Measurements from ENCODE around the gene ESRRA. TPM values are rescaled to one million over a fixed set of nuclear protein-coding genes. Genes with fewer than 3 reads are reported as not detected.

ESRRA gene
- polyA plus RNA-seq (2013, experiment 1 of 2): 5.3 TPM
- polyA plus RNA-seq (2013, experiment 2 of 2): 5.6 TPM

- peak within 1 kb of the TSS; percentile 77 for H2AK5ac ChIP-seq (ENCODE audit: low read depth, low read length)
- peak within 1 kb of the TSS; percentile 97 for H3K9ac ChIP-seq (ENCODE audit: low read depth, low read length, poor library complexity)
- H4K8ac ChIP-seq (ENCODE audit: low read depth, low read length): no peak within 1 kb of the TSS
- peak within 1 kb of the TSS; percentile 84 for H3K27ac ChIP-seq (replicated peaks; ENCODE audit: low read length)
- H3K4me2 ChIP-seq (ENCODE audit: insufficient read depth, low read length, poor library complexity, severe bottlenecking): peak within 1 kb of the TSS; percentile 93
- peaks cover 5 to 25% (median 12%) of the 10 kb centered on the region in 3 experiments for H3K27me3 ChIP-seq (ENCODE audit: control insufficient read depth in 3 of 3, insufficient read depth in 3 of 3, low read depth in 1 of 3, low read length in 3 of 3)
- H3K79me1 ChIP-seq (ENCODE audit: low read depth, low read length): peaks cover 10% of the 10 kb centered on the region
- H3K9me3 ChIP-seq (replicated peaks in 1 of 2; ENCODE audit: control insufficient read depth in 2 of 2, insufficient read depth in 1 of 2, low read depth in 1 of 2, low read length in 2 of 2): no peaks in the 10 kb centered on the region
- peak within 1 kb of the TSS; percentile 71 for H3K14ac ChIP-seq (ENCODE audit: low read length)
- H3K4me3 ChIP-seq (ENCODE audit: low read length in 2 of 2): peak within 1 kb of the TSS; percentile 88 to 92
- peak within 1 kb of the TSS; percentile 42 for H2BK5ac ChIP-seq (ENCODE audit: low read length)
- H3K4ac ChIP-seq (ENCODE audit: low read length): no peak within 1 kb of the TSS
- peak within 1 kb of the TSS; percentile 75 for H2BK12ac ChIP-seq (ENCODE audit: low read length)
- WGBS, 2 donors (ENCODE audit: extremely low coverage in 2 of 2, insufficient read length in 2 of 2, insufficient replicate concordance in 1 of 2): no CpG with 5 or more reads among the region's 81 CpGs
- no peak within 1 kb of the TSS for H4K91ac ChIP-seq (ENCODE audit: low read depth, low read length, poor library complexity)
- DNase-seq (ENCODE audit: low spot score): peak; percentile 99
- H3K23ac ChIP-seq (ENCODE audit: low read depth, low read length, poor library complexity): peak within 1 kb of the TSS; percentile 95
- peak within 1 kb of the TSS; percentile 98 for H3K18ac ChIP-seq (ENCODE audit: low read length)
- H2AFZ ChIP-seq (ENCODE audit: low read length): peak within 1 kb of the TSS; percentile 94
- no peak within 1 kb of the TSS for H2BK120ac ChIP-seq (ENCODE audit: low read depth, low read length)
- H3K36me3 ChIP-seq (replicated peaks in 1 of 2; ENCODE audit: control insufficient read depth in 2 of 2, insufficient read depth in 2 of 2, low read length in 2 of 2): peaks cover 3 to 6% of the 10 kb centered on the region in 2 donors
- peaks cover 12 to 16% of the 10 kb centered on the region in 2 donors for H3K4me1 ChIP-seq (ENCODE audit: control insufficient read depth in 2 of 2, insufficient read depth in 1 of 2, low read depth in 1 of 2, low read length in 2 of 2)
- H2BK15ac ChIP-seq (ENCODE audit: low read length): peak within 1 kb of the TSS; percentile 79
Measured at GRCh38 chr11:64305075-64305690, at the start of gene ESRRA. Gene ESRRA (plus strand): TSS chr11:64305524. CDS start chr11:64307180, 1,656 bp downstream.

- peak overlapping the region; percentile 1 for H2BK5ac ChIP-seq (ENCODE audit: low read length)
- H3K36me3 ChIP-seq (replicated peaks in 1 of 2; ENCODE audit: control insufficient read depth in 2 of 2, insufficient read depth in 2 of 2, low read length in 2 of 2): peaks cover 31 to 63% of the 10 kb centered on the region in 2 donors
- H3K14ac ChIP-seq (ENCODE audit: low read length): no peak overlapping the region
- no peak overlapping the region for H2BK12ac ChIP-seq (ENCODE audit: low read length)
- peak overlapping the region in 1 of 2 donors; percentile 53 for H3K4me3 ChIP-seq (ENCODE audit: low read length in 2 of 2)
- no peak overlapping the region for H2BK15ac ChIP-seq (ENCODE audit: low read length)
- no peak overlapping the region for H4K8ac ChIP-seq (ENCODE audit: low read depth, low read length)
- H3K27me3 ChIP-seq (ENCODE audit: control insufficient read depth in 3 of 3, insufficient read depth in 3 of 3, low read depth in 1 of 3, low read length in 3 of 3): no peaks in the 10 kb centered on the region
- no peak overlapping the region for H4K91ac ChIP-seq (ENCODE audit: low read depth, low read length, poor library complexity)
- no peak overlapping the region for H3K9ac ChIP-seq (ENCODE audit: low read depth, low read length, poor library complexity)
- H2AK5ac ChIP-seq (ENCODE audit: low read depth, low read length): no peak overlapping the region
- no peaks in the 10 kb centered on the region for H3K9me3 ChIP-seq (replicated peaks in 1 of 2; ENCODE audit: control insufficient read depth in 2 of 2, insufficient read depth in 1 of 2, low read depth in 1 of 2, low read length in 2 of 2)
- H2BK120ac ChIP-seq (ENCODE audit: low read depth, low read length): no peak overlapping the region
- peak overlapping the region; percentile 93 for H3K23ac ChIP-seq (ENCODE audit: low read depth, low read length, poor library complexity)
- no peak overlapping the region for H3K4ac ChIP-seq (ENCODE audit: low read length)
- H3K79me1 ChIP-seq (ENCODE audit: low read depth, low read length): peaks cover 2% of the 10 kb centered on the region
- H2AFZ ChIP-seq (ENCODE audit: low read length): no peak overlapping the region
- no CpG with 5 or more reads among the region's 15 CpGs for WGBS, 2 donors (ENCODE audit: extremely low coverage in 2 of 2, insufficient read length in 2 of 2, insufficient replicate concordance in 1 of 2)
- H3K18ac ChIP-seq (ENCODE audit: low read length): no peak overlapping the region
- DNase-seq (ENCODE audit: low spot score): no peak
- H3K4me2 ChIP-seq (ENCODE audit: insufficient read depth, low read length, poor library complexity, severe bottlenecking): no peak overlapping the region
- no peak overlapping the region for H3K27ac ChIP-seq (replicated peaks; ENCODE audit: low read length)
- H3K4me1 ChIP-seq (ENCODE audit: control insufficient read depth in 2 of 2, insufficient read depth in 1 of 2, low read depth in 1 of 2, low read length in 2 of 2): peaks cover 2 to 6% of the 10 kb centered on the region in 2 donors
Measured at GRCh38 chr11:64256300-64256699, 49.0 kb upstream of the ESRRA start.

- no peak overlapping the region for H2BK5ac ChIP-seq (ENCODE audit: low read length)
- H3K4me1 ChIP-seq (ENCODE audit: control insufficient read depth in 2 of 2, insufficient read depth in 1 of 2, low read depth in 1 of 2, low read length in 2 of 2): peaks cover 0 to 1% of the 10 kb centered on the region in 2 donors
- H3K36me3 ChIP-seq (replicated peaks in 1 of 2; ENCODE audit: control insufficient read depth in 2 of 2, insufficient read depth in 2 of 2, low read length in 2 of 2): peaks cover 42 to 83% of the 10 kb centered on the region in 2 donors
- no peak overlapping the region for H3K18ac ChIP-seq (ENCODE audit: low read length)
- H3K27ac ChIP-seq (replicated peaks; ENCODE audit: low read length): no peak overlapping the region
- no peak overlapping the region for H3K9ac ChIP-seq (ENCODE audit: low read depth, low read length, poor library complexity)
- peaks cover 3% of the 10 kb centered on the region for H3K79me1 ChIP-seq (ENCODE audit: low read depth, low read length)
- no peak overlapping the region for H4K8ac ChIP-seq (ENCODE audit: low read depth, low read length)
- no peak overlapping the region for H3K23ac ChIP-seq (ENCODE audit: low read depth, low read length, poor library complexity)
- no peak overlapping the region for H3K4me2 ChIP-seq (ENCODE audit: insufficient read depth, low read length, poor library complexity, severe bottlenecking)
- H3K27me3 ChIP-seq (ENCODE audit: control insufficient read depth in 3 of 3, insufficient read depth in 3 of 3, low read depth in 1 of 3, low read length in 3 of 3): no peaks in the 10 kb centered on the region
- H3K14ac ChIP-seq (ENCODE audit: low read length): no peak overlapping the region
- no peak overlapping the region for H3K4ac ChIP-seq (ENCODE audit: low read length)
- H2AFZ ChIP-seq (ENCODE audit: low read length): no peak overlapping the region
- no peak overlapping the region for H2BK120ac ChIP-seq (ENCODE audit: low read depth, low read length)
- no peak overlapping the region for H2AK5ac ChIP-seq (ENCODE audit: low read depth, low read length)
- no peak overlapping the region for H2BK15ac ChIP-seq (ENCODE audit: low read length)
- no CpG with 5 or more reads among the region's 24 CpGs for WGBS, 2 donors (ENCODE audit: extremely low coverage in 2 of 2, insufficient read length in 2 of 2, insufficient replicate concordance in 1 of 2)
- no peak for DNase-seq (ENCODE audit: low spot score)
- H3K9me3 ChIP-seq (replicated peaks in 1 of 2; ENCODE audit: control insufficient read depth in 2 of 2, insufficient read depth in 1 of 2, low read depth in 1 of 2, low read length in 2 of 2): no peaks in the 10 kb centered on the region
- peak overlapping the region in 1 of 2 donors; percentile 9 for H3K4me3 ChIP-seq (ENCODE audit: low read length in 2 of 2)
- H4K91ac ChIP-seq (ENCODE audit: low read depth, low read length, poor library complexity): no peak overlapping the region
- H2BK12ac ChIP-seq (ENCODE audit: low read length): no peak overlapping the region
Measured at GRCh38 chr11:64258356-64258755, 47.0 kb upstream of the ESRRA start.

- no peak overlapping the region for H2BK12ac ChIP-seq (ENCODE audit: low read length)
- no peak for DNase-seq (ENCODE audit: low spot score)
- no CpG with 5 or more reads among the region's 32 CpGs for WGBS, 2 donors (ENCODE audit: extremely low coverage in 2 of 2, insufficient read length in 2 of 2, insufficient replicate concordance in 1 of 2)
- H3K9me3 ChIP-seq (replicated peaks in 1 of 2; ENCODE audit: control insufficient read depth in 2 of 2, insufficient read depth in 1 of 2, low read depth in 1 of 2, low read length in 2 of 2): no peaks in the 10 kb centered on the region
- no peak overlapping the region for H3K27ac ChIP-seq (replicated peaks; ENCODE audit: low read length)
- H3K23ac ChIP-seq (ENCODE audit: low read depth, low read length, poor library complexity): no peak overlapping the region
- H3K4me3 ChIP-seq (ENCODE audit: low read length in 2 of 2): peak overlapping the region in 1 of 2 donors; percentile 43
- no peak overlapping the region for H2BK5ac ChIP-seq (ENCODE audit: low read length)
- H3K18ac ChIP-seq (ENCODE audit: low read length): no peak overlapping the region
- H3K27me3 ChIP-seq (ENCODE audit: control insufficient read depth in 3 of 3, insufficient read depth in 3 of 3, low read depth in 1 of 3, low read length in 3 of 3): no peaks in the 10 kb centered on the region
- H3K14ac ChIP-seq (ENCODE audit: low read length): no peak overlapping the region
- no peak overlapping the region for H2BK15ac ChIP-seq (ENCODE audit: low read length)
- peaks cover 43 to 87% of the 10 kb centered on the region in 2 donors for H3K36me3 ChIP-seq (replicated peaks in 1 of 2; ENCODE audit: control insufficient read depth in 2 of 2, insufficient read depth in 2 of 2, low read length in 2 of 2)
- H4K8ac ChIP-seq (ENCODE audit: low read depth, low read length): no peak overlapping the region
- H2AK5ac ChIP-seq (ENCODE audit: low read depth, low read length): no peak overlapping the region
- no peak overlapping the region for H2AFZ ChIP-seq (ENCODE audit: low read length)
- H3K4me1 ChIP-seq (ENCODE audit: control insufficient read depth in 2 of 2, insufficient read depth in 1 of 2, low read depth in 1 of 2, low read length in 2 of 2): peaks cover 0 to 4% of the 10 kb centered on the region in 2 donors
- peak overlapping the region; percentile 70 for H3K9ac ChIP-seq (ENCODE audit: low read depth, low read length, poor library complexity)
- H3K4ac ChIP-seq (ENCODE audit: low read length): no peak overlapping the region
- H3K79me1 ChIP-seq (ENCODE audit: low read depth, low read length): peaks cover 3% of the 10 kb centered on the region
- H2BK120ac ChIP-seq (ENCODE audit: low read depth, low read length): peak overlapping the region; percentile 31
- no peak overlapping the region for H3K4me2 ChIP-seq (ENCODE audit: insufficient read depth, low read length, poor library complexity, severe bottlenecking)
- H4K91ac ChIP-seq (ENCODE audit: low read depth, low read length, poor library complexity): no peak overlapping the region
Measured at GRCh38 chr11:64258946-64259532, 46.3 kb upstream of the ESRRA start.
